Placental epithelial cell (primary cell): ENCODE results near the gene ANKRD23. TPM values are rescaled to one million over a fixed set of nuclear protein-coding genes. Genes with fewer than 3 reads are reported as not detected.

ENCODE experiments used
- small RNA-seq: library from RNA; depleted of rRNA; stranded (forward); fragments of <200 nt; gene quantifications from one replicate; pipeline ENCODE3, GENCODE V24; 2012
- total RNA-seq: library from RNA; depleted of rRNA; stranded (reverse); fragments of >200 nt; gene quantifications from 2 replicates; pipeline ENCODE4 v1.2.3, GENCODE V29; 2012

ANKRD23 gene
- 2.4 and 5.5 TPM in 2 replicates for total RNA-seq

DNA sequence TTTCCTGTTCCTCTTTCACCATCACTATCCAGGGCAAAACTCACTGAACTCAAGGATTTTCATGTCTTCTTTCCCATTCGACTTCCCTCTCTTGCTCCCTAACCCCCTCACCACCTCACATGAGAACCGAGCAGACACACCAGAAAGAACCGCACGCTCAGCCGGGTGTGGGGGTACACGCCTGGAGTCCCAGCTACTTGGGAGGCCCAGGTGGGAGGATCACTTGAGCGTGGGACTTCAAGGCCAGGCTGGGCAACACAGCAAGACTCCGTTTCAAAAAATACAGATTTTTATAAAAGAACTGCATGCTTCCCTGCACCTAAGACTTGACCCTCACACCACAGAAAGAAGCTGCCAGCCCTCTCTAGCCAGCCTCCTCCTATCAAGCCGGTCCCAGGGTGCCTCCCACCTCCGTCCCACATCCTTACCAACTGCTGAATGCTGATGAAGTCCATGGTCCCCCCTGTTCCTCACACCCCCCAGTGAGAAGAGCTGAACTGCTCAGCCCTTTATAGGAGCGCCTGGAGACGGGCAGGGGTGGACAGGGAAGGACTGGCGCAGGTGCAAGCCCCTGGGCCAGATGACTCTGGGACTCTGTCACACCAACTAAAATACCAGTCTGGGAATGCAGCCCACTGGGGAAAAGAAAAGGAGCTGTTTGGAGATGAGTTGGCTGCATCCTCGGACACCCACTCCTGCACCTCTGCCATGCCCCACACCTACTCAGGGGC lies at the start of gene ANKRD23:
ANKRD23 (minus strand) TSS at position 484 of the 731 bp plus-strand sequence; CDS start at position 455, 29 bp downstream.

DNA sequence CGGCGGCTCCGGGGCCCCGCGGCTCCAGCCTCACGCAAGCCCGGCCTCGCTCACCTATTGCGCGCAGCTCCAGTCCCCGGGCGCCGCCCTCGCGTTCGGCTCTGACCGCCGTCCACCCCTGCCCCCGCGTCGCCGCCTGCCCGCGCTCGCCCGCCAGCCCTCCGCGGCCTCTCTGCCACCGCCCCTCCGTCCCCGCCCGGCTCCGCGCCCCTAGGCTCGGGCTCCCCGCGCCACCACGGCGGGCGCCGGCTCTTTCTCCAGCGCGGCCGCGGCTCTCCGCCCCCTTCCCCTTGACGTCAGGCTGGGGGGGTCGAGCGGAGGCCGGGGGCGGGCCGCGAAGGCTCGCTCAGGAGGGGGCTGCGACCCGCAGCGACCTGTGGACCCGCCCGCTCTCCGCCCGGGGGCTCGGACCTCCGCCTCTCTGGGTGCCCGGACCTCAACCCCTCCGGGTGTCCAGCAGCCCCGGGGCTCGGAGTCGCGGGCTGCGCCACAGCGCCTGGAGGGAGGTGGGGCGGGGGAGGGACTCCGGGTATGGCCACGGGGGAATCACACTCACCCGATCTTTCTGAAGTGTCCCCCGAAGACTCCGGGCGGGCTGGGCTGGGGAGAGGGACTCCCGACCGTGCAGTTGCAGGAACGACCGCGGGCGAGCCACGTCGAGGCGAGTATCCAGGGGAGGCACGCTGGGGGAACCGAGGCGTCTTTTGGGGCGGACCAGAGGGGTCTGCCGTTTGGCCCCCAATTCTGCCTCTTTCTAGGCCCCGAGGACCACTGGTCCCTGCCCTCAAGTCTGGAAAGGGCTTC lies 26.2 kb upstream of the ANKRD23 start, which contains the start of gene SEMA4C:
SEMA4C (minus strand) TSS at position 259 of the 804 bp plus-strand sequence. CDS start 2,194 bp downstream, outside the sequence.

DNA sequence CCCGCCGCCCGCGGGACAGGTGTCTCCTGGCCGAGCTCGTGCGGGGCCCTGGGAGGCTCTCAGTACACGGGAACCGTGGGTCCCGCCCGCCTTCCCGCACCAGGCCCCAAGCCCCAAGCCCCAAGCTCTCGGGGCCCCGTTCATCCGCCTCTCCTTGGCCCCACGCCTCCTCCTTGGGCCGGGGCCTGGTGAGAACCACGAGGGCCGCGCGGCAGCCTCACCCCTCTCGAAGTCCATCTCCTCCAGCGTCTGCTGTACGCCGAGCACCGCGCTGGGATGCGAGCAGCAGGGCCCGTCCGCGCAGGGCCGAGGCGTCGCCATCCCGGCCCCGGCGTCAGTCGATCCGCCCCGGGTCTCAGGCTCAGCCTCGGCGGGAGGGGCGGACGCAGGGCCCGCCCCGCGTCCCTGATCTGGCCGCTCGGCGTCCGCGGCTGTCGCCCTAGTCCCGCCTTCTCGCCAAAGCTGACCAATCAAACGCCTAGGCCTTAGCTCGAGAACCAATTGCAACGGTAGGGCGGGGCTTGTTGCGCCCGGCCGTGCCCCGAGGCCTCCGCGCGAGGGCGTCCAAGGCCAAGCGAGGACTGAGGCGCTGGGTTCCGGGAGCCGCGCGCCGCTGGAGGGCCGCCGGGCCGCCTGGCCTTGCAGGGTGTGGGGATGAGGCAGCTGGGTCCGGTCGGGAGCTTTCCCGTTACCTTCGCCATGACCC lies 14.0 kb upstream of the ANKRD23 start, which contains the start of gene ANKRD39:
ANKRD39 (minus strand) TSS at position 350 of the 706 bp plus-strand sequence; CDS start at position 321, 29 bp downstream.

DNA sequence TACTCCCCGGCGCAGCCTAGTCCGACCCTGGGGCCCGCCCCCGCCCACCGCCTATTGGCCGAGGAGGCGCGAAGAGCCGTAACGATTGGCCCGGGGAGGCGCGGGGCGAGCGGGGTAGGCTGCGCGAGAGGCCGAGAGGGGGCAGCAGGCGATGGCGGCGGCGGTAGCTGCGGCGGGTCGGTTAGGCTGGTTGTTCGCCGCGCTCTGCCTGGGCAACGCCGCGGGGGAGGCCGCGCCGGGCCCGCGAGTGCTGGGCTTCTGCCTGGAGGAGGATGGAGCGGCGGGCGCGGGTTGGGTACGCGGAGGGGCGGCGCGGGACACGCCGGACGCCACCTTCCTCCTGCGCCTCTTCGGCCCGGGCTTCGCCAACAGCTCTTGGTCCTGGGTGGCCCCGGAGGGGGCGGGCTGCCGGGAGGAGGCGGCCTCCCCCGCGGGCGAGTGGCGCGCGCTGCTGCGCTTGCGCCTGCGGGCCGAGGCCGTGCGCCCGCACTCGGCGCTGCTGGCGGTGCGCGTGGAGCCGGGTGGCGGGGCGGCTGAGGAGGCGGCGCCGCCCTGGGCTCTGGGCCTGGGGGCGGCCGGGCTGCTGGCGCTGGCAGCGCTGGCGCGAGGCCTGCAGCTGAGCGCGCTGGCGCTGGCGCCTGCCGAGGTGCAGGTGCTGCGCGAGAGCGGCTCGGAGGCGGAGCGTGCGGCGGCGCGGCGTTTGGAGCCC lies 27.5 kb downstream of the ANKRD23 start, which contains the start of gene CNNM3:
CNNM3 (plus strand) TSS at position 142 of the 709 bp plus-strand sequence; CDS start at position 152, 10 bp downstream.

Small RNA genes lying within 50 kb of the gene (small RNA-seq; reads per million reads assigned to genes)
- gene MIR3127 = 0.12 reads per million

Other genes with a start within 250 kb of the ANKRD23 start
- gene KANSL3, start 205.7 kb downstream of the ANKRD23 start, total RNA-seq = 34.6 and 40.4 TPM in 2 replicates
- gene FER1L5, start 201.3 kb downstream of the ANKRD23 start, total RNA-seq = under 0.01 and 0.11 TPM in 2 replicates
- gene LMAN2L, start 104.0 kb downstream of the ANKRD23 start, total RNA-seq = 13.7 and 21.0 TPM in 2 replicates
- 7.0 and 9.0 TPM in 2 replicates for gene CNNM4, start 83.1 kb downstream of the ANKRD23 start, total RNA-seq
- 8.1 and 11.4 TPM in 2 replicates for gene CNNM3, start 27.8 kb downstream of the ANKRD23 start, total RNA-seq
- 6.3 and 11.3 TPM in 2 replicates for gene ANKRD39, start 14.0 kb upstream of the ANKRD23 start, total RNA-seq
- gene SEMA4C, start 26.1 kb upstream of the ANKRD23 start, total RNA-seq = 72.7 and 121 TPM in 2 replicates
- 1.2 TPM in 1 of 2 replicates, not detected in the other for gene FAM178B, start 142.6 kb upstream of the ANKRD23 start, total RNA-seq